B cell (primary cell): ENCODE measurements around the gene SEMA6D. TPM values are rescaled to one million over a fixed set of nuclear protein-coding genes. Genes with fewer than 3 reads are reported as not detected.

Experiments
- ATAC-seq: fragments of 200-7000 bp; cut with Tn5 transposase; one replicate; pipeline ENCODE4 v1.10.0; 2021; ENCODE audit warnings: low read depth, mild to moderate bottlenecking, moderate number of reproducible peaks, moderate library complexity
- CTCF ChIA-PET: fragments of 350-600 bp; sonication (Branson Sonifier 250); formaldehyde crosslinking; loops from one replicate; lab custom pipeline; 2021; ENCODE audit warnings: antibody characterized with exemption, inconsistent platforms; lab: Charles Lee
- POLR2A ChIA-PET: fragments of 350-600 bp; sonication (Branson Sonifier 250); formaldehyde crosslinking; loops from one replicate; lab custom pipeline; 2021; ENCODE audit warnings: antibody characterized with exemption; lab: Charles Lee
- DNase-seq: peaks from one replicate; pipeline ENCODE4 v3.0.0; 2013
- H2AFZ ChIP-seq: 2 replicates; pipeline ENCODE4 v1.6.1; 2012; ENCODE audit warnings: mild to moderate bottlenecking, low read depth, low read length; ENCODE audit not compliant: insufficient read depth, poor library complexity, severe bottlenecking
- H3K27ac ChIP-seq, 2 donors: 1 replicate in 1 of 2; 2 replicates in 1 of 2; pipeline ENCODE4 v1.5.1; 2012 to 2013; ENCODE audit warnings: low read length in 2 of 2, mild to moderate bottlenecking in 2 of 2, moderate library complexity in 1 of 2
- H3K27me3 ChIP-seq, 4 experiments: fragments of 200-600 bp in 1 of 4; sonication (generic) in 1 of 4; replicated peaks in 1 of 4; 1 replicate in 2 of 4; 2 replicates in 2 of 4; pipeline versions ENCODE4 v1.6.1 to v1.7.0; 2013 to 2016; ENCODE audit warnings: low read length in 3 of 4, mild to moderate bottlenecking in 2 of 4, mixed read lengths in 1 of 4, moderate library complexity in 1 of 4; ENCODE audit not compliant: insufficient read depth in 4 of 4, control insufficient read depth in 3 of 4; ENCODE audit errors: control extremely low read depth in 1 of 4
- H3K36me3 ChIP-seq, 2 experiments: replicated peaks in 1 of 2; 1 replicate in 1 of 2; 2 replicates in 1 of 2; pipeline versions ENCODE4 v1.6.1 to v1.7.1; 2013; ENCODE audit warnings: low read length in 1 of 2; ENCODE audit not compliant: insufficient read depth in 2 of 2, control insufficient read depth in 1 of 2; ENCODE audit errors: control extremely low read depth in 1 of 2, extremely low read depth in 1 of 2
- H3K4me1 ChIP-seq, 2 donors: fragments of 200-600 bp in 1 of 2; sonication (generic) in 1 of 2; 1 replicate in 1 of 2; 2 replicates in 1 of 2; pipeline versions ENCODE4 v1.5.1 to v1.6.1; 2013 to 2017; ENCODE audit warnings: low read length in 2 of 2; ENCODE audit not compliant: control insufficient read depth in 2 of 2, insufficient read depth in 2 of 2
- H3K4me2 ChIP-seq: replicated peaks from 2 replicates; pipeline ENCODE3; 2012; ENCODE audit warnings: mild to moderate bottlenecking, low read depth, low read length; ENCODE audit not compliant: poor library complexity, severe bottlenecking
- H3K4me3 ChIP-seq, 5 experiments: fragments of 200-600 bp in 1 of 5; sonication (generic) in 1 of 5; 1 replicate in 3 of 5; 2 replicates in 2 of 5; pipeline versions ENCODE4 v1.5.1 to v1.7.0; 2011 to 2016; ENCODE audit warnings: low read length in 4 of 5, mild to moderate bottlenecking in 4 of 5, low read depth in 2 of 5, control low read depth in 1 of 5, moderate library complexity in 1 of 5; ENCODE audit not compliant: insufficient read depth in 1 of 5; ENCODE audit errors: control extremely low read depth in 1 of 5, extremely low read depth in 1 of 5
- H3K79me2 ChIP-seq: fragments of 200-600 bp; sonication (generic); one replicate; pipeline ENCODE4 v1.6.0; 2016; ENCODE audit warnings: low read length; ENCODE audit not compliant: control insufficient read depth, insufficient read depth
- H3K9ac ChIP-seq: fragments of 200-600 bp; sonication (generic); 2 replicates; pipeline ENCODE4 v1.6.1; 2017; ENCODE audit warnings: mild to moderate bottlenecking, low read length, moderate library complexity
- H3K9me3 ChIP-seq, 3 donors: one replicate each; pipeline versions ENCODE4 v1.6.1 to v1.7.1; 2013; ENCODE audit warnings: low read length in 2 of 3; ENCODE audit not compliant: control insufficient read depth in 2 of 3, insufficient read depth in 1 of 3; ENCODE audit errors: control extremely low read depth in 1 of 3
- H4K20me1 ChIP-seq: 2 replicates; pipeline ENCODE4 v1.6.0; 2012; ENCODE audit warnings: mild to moderate bottlenecking, low read length; ENCODE audit not compliant: insufficient read depth, control insufficient read depth, poor library complexity, severe bottlenecking
- H3K27ac Mint-ChIP-seq: one replicate; pipeline ENCODE4 v1.8.0; 2021; ENCODE audit warnings: mixed read lengths
- H3K27me3 Mint-ChIP-seq: one replicate; pipeline ENCODE4 v1.8.0; 2021; ENCODE audit warnings: mixed read lengths
- H3K4me1 Mint-ChIP-seq: one replicate; pipeline ENCODE4 v1.8.0; 2021; ENCODE audit warnings: mixed read lengths
- H3K4me3 Mint-ChIP-seq: one replicate; pipeline ENCODE4 v1.8.0; 2021; ENCODE audit warnings: mixed read lengths
- H3K9me3 Mint-ChIP-seq: one replicate; pipeline ENCODE4 v1.8.0; 2022; ENCODE audit warnings: mixed read lengths; ENCODE audit not compliant: insufficient read depth
- CTCF ChIP-seq: fragments of 200-600 bp; IDR thresholded peaks from one replicate; pipeline ENCODE4 v1.8.0; 2022; ENCODE audit warnings: antibody characterized with exemption, mild to moderate bottlenecking
- EZH2 ChIP-seq: IDR thresholded peaks from 2 replicates; pipeline ENCODE4 v1.6.1; 2012; ENCODE audit warnings: borderline replicate concordance, low read depth, mild to moderate bottlenecking, moderate library complexity, low read length; ENCODE audit not compliant: insufficient read depth, poor library complexity, severe bottlenecking
- WGBS: methylation state at CpG from one replicate; pipeline ENCODE4 v1.1.5; 2013; ENCODE audit warnings: missing lambda C conversion rate; ENCODE audit not compliant: insufficient coverage; 5-methylcytosine and 5-hydroxymethylcytosine counted together
- intact Hi-C: fragments of 100-400 bp; cut with micrococcal nuclease; formaldehyde crosslinking; loops from one replicate; pipeline ENCODE4 v1.10.0; 2022
- polyA plus RNA-seq: library from polyadenylated mRNA; depleted of rRNA; stranded (reverse); fragments of >200 nt; gene quantifications from 2 replicates; pipeline ENCODE4 v1.2.3, GENCODE V29; 2012
- total RNA-seq, 2 donors: library from RNA; stranded (reverse); fragments of 120-200 nt in 1 of 2; gene quantifications; 1 replicate in 1 of 2; 2 replicates in 1 of 2; pipeline versions ENCODE4 v1.2.3 to v1.2.4, GENCODE V29; 2013 to 2022

The SEMA6D gene
- total and polyA plus RNA-seq, 2 donors (not counting 1 experiment from before 2014, with no cell fraction given) = not detected

DNA sequence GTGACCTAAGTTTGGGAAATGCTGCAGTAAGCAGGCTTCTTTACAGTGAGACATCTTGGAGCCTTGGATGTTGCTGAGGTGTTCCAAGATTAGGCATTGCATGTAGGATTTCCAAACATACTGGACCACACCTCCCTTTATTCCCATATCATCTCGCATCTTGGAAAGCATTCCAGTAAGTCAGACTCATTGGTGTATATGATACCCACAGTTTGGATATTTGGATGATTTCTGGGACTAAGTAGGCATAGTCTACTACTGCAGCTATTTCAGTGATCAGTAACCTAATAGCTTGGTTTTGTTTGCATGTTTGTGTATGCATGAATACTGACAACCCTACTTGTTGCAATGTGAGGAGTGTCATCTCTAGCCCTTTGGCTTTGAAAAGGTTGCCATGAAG lies 97.3 kb downstream of the SEMA6D start:
- H3K4me3 Mint-ChIP-seq = no peak overlapping the region

DNA sequence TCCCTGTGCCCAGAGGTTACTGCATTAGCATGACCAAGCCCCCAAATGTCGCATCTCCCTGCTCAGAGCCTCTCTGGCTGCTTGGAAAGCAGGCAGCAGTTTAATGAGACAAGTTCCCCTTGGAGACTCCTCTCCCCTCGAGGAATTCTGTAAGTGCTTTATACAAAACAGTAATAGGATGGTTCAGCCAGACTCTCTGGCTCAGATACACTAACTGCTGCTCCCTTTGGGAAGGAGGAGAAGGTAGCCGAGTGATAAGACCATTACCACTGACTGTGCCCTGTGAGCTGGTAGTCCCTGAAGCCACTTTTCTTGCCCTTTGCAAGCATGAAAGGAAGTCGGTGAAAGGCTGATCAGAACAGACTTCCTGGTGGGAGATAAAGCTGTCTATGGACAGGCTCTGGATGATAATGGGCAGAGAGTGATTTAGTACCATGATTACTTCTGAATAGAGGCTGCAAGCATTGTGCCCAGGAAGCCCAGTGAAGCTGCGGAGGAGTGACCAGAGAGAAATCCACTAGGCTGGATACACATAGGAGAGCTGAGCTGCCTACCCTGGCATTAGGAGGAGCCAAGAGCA lies 100.8 kb downstream of the SEMA6D start:
- Histone ChIP-seq H3K27ac (no peak overlapping the region), H2AFZ (no peak overlapping the region), H3K9ac (no peak overlapping the region), H3K4me1 (peaks cover 13 to 15% of the 10 kb centered on the region in 2 donors), H3K79me2 (no peaks in the 10 kb centered on the region), H3K4me3 (no peak overlapping the region), H4K20me1 (no peaks in the 10 kb centered on the region), H3K36me3 (no peaks in the 10 kb centered on the region), H3K4me2 (no peak overlapping the region), H3K9me3 (no peaks in the 10 kb centered on the region), H3K27me3 (no peaks in the 10 kb centered on the region)
- Mint-ChIP-seq H3K27ac (no peak overlapping the region), H3K9me3 (no peaks in the 10 kb centered on the region), H3K4me1 (peaks cover 22% of the 10 kb centered on the region), H3K4me3 (no peak overlapping the region), H3K27me3 (no peaks in the 10 kb centered on the region)
- POLR2A ChIA-PET = no interaction called here
- DNase-seq (no peak), ATAC-seq (no peak)
- TF ChIP-seq CTCF (no peak), EZH2 (no peak)
- WGBS = 100% methylated on average over 4 of the region's 5 CpGs
- intact Hi-C loops = no loop called here
- CTCF ChIA-PET = no interaction called here

More for the DNA sequence above, 97.3 kb downstream of the SEMA6D start:
- no peak for ATAC-seq
- no peak for DNase-seq
- POLR2A ChIA-PET = no interaction called here
- no CpG with 5 or more reads among the region's 1 CpG for WGBS
- Histone ChIP-seq H3K4me3 (no peak overlapping the region), H3K4me1 (peaks cover 19 to 24% of the 10 kb centered on the region in 2 donors), H3K79me2 (no peaks in the 10 kb centered on the region), H3K27ac (no peak overlapping the region), H4K20me1 (no peaks in the 10 kb centered on the region), H3K9ac (no peak overlapping the region), H3K36me3 (no peaks in the 10 kb centered on the region), H2AFZ (no peak overlapping the region), H3K9me3 (no peaks in the 10 kb centered on the region), H3K4me2 (peak overlapping the region; percentile 1), H3K27me3 (no peaks in the 10 kb centered on the region)
- Mint-ChIP-seq H3K27ac (no peak overlapping the region), H3K9me3 (no peaks in the 10 kb centered on the region), H3K4me1 (peaks cover 27% of the 10 kb centered on the region), H3K27me3 (no peaks in the 10 kb centered on the region)
- intact Hi-C loops = no loop called here
- no peak for TF ChIP-seq CTCF
- TF ChIP-seq EZH2 = no peak
- CTCF ChIA-PET = no interaction called here
